GM12864 (cell line): ENCODE data around the gene SLC6A4.

Experiments
- DNase-seq: peaks from one replicate; pipeline ENCODE4 v3.0.0-alpha.2; 2011; ENCODE audit warnings: low read depth
- H3K4me3 ChIP-seq: 2 replicates; pipeline ENCODE4 v1.5.1; 2011; ENCODE audit warnings: mild to moderate bottlenecking, low read depth, low read length, control low read depth
- TF ChIP-seq, protein P1 (sequence below): IDR thresholded peaks from 2 replicates; pipeline ENCODE4 v1.5.1; 2011; ENCODE audit warnings: low read depth, mild to moderate bottlenecking, moderate library complexity, low read length, control low read depth, inconsistent platforms; ENCODE audit errors: missing control alignments

SLC6A4 gene

DNA sequence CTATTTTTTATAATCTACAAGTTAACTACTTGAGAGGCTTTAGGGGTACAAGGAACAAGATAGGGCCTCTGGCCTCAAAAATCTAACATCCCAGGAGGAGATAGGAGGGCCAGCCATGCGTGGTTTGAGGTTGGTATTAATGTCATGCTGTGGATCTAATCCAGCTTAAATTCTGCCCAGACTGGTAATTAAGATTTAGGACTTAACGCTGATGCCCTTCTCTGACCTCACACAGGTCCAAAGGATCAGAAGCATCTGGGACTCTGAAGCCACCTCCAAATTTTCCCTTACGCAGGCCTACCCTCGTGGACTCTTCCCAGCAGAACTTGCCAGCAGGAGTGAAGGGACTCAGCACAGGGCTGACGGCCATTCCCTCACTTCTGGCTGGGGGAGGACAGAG lies 15.1 kb downstream of the SLC6A4 start:
- DNase-seq = no peak
- TF ChIP-seq, protein P1, sequence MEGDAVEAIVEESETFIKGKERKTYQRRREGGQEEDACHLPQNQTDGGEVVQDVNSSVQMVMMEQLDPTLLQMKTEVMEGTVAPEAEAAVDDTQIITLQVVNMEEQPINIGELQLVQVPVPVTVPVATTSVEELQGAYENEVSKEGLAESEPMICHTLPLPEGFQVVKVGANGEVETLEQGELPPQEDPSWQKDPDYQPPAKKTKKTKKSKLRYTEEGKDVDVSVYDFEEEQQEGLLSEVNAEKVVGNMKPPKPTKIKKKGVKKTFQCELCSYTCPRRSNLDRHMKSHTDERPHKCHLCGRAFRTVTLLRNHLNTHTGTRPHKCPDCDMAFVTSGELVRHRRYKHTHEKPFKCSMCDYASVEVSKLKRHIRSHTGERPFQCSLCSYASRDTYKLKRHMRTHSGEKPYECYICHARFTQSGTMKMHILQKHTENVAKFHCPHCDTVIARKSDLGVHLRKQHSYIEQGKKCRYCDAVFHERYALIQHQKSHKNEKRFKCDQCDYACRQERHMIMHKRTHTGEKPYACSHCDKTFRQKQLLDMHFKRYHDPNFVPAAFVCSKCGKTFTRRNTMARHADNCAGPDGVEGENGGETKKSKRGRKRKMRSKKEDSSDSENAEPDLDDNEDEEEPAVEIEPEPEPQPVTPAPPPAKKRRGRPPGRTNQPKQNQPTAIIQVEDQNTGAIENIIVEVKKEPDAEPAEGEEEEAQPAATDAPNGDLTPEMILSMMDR = no peak
- H3K4me3 ChIP-seq = no peak overlapping the region

DNA sequence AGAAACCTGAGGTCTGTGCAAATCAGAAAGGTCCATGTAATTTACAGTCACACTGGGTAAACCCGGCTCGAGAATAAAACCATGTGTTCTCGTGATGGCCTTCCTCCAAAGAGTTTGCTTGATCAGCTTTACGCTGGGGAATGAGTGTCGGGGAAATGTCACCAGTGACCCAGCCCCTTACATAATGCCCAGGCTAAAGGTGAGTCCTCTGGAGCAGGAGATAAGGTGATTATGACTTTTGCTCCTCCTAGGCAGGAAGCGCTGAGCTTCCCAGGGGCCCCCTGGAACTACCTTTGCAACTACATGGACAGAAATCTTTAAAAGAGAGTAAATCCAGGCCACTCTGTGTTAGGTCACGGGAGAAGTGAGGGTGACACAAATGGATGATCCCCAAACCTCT lies 15.7 kb downstream of the SLC6A4 start:
- no peak for DNase-seq
- TF ChIP-seq, protein P1 = no peak
- no peak overlapping the region for H3K4me3 ChIP-seq

DNA sequence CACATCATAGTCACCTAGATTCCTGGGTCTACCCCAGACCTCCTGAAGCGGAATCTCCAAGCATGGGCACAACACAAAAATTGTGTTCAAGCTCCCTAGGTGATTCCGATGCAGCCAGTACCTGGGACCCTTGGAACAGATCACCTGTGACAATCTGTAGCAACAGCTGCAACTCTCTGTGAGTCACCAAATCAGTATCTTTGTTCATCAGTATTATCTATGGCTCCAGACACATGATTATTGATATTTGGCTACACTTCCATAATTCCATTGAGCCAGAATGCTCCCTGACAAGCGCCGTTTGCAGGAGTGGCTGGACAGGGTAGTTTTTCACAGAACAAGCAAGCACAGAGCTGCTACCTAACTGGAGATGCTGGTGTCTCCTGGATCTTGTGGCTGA lies 16.2 kb downstream of the SLC6A4 start:
- H3K4me3 ChIP-seq = no peak overlapping the region
- TF ChIP-seq, protein P1 = no peak
- no peak for DNase-seq

DNA sequence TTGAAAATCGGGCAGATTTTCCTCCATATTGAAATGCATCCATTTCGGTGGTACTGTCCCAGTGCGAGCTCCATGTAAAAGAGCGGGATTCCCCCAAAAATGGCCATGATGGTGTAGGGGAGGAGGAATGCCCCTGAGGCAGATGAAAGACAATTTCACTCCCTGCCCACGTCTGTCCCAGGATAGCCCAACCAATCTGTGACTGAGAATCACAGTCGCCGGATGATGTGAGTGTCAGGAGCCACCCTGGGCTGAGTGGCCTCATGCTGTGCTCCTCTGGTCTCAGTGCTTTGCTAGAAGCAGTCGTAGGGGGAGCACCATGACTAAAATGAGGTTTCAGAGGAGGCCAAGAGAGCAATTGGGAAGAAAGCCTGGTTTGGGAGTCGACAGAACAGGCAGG lies 16.7 kb downstream of the SLC6A4 start:
- no peak for DNase-seq
- H3K4me3 ChIP-seq = no peak overlapping the region
- TF ChIP-seq, protein P1 = no peak

DNA sequence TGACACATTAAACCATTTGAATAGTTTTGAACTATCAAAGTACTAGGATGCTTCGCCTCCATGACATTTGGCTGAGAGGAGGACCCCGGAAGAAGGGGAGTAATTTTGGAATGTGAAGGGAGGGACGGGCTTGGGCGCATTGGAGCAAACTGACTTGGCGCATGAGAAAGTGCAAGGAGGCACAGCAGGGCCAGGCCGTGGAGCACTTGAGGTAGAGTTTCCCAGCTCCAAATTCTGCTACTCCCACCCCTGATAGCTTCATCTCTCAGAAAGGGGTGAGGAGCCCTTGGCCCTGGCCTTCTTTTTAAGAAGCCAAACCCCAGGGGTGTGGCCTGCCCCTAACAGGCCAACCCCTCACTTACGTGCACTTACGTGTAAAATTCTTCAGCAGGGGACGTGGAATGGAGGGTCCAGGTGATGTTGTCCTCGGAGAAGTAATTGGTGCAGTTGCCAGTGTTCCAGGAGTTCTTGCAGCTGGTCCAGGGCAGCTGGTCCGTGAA lies 17.7 kb downstream of the SLC6A4 start:
- no peak for DNase-seq
- no peak overlapping the region for H3K4me3 ChIP-seq
- TF ChIP-seq, protein P1 = no peak

DNA sequence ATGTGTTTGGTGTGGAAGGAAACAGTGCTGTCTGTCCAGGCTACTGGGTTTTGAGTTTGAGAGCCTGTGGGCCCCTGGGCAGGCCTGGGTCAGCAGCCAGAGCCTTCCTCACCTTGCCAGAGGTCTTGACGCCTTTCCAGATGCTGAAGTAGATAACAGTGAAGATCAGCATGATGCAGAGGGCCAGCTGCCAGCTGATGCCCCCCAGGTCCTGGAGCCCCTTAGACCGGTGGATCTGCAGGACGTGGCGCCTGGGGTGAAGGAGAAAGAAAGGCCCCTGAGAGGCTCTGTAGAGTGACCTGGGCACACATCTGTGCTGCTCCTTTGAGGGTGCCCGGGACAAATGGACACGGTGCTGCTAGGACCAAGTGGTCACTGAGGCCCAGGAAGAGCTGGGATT lies 18.4 kb downstream of the SLC6A4 start:
- DNase-seq = no peak
- TF ChIP-seq, protein P1 = no peak

DNA sequence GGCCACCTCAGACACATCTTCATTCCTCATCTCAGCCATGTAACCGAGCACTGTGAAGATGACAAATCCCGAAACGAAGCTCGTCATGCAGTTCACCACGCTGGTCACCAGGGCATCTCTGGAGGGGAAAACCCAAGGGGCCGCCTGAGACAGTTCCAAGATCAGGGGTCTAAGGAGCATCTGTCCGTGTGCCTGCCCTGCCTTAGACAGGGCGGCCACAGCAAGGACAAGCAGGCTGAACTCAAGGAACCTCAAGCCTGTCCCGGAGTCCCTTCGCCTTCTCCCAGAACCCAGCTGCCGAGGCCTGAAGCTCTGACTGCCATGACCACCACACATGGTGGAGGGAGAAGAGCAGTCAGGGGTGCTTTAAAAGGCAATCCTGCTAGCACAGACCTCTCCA lies 22.7 kb downstream of the SLC6A4 start:
- TF ChIP-seq, protein P1 = peak; percentile 65
- DNase-seq = peak; percentile 41
- no peak overlapping the region for H3K4me3 ChIP-seq

More for the DNA sequence above, 18.4 kb downstream of the SLC6A4 start:
- H3K4me3 ChIP-seq = no peak overlapping the region
